ENCODE results near the gene CBX2.

The CBX2 gene

GRCh38 chr17:79803421-79803996, 25.6 kb downstream of the CBX2 start:
- Mint-ChIP-seq H3K27ac (ENCODE audit: low read depth) (no peak overlapping the region), H3K9me3 (no peaks in the 10 kb centered on the region), H3K36me3 (ENCODE audit: insufficient read depth) (peaks cover 31% of the 10 kb centered on the region), H3K4me3 (peak overlapping the region; percentile 46), H3K27me3 (peaks cover 81% of the 10 kb centered on the region), H3K4me1 (peaks cover 35% of the 10 kb centered on the region)
- DNase-seq (ENCODE audit: low spot score in 2 of 2), result no peak
- no peak for ATAC-seq (replicated peaks; ENCODE audit: extremely low read depth, poor library complexity, severe bottlenecking)

GRCh38 chr17:79803997-79804855, 26.3 kb downstream of the CBX2 start:
- ATAC-seq (replicated peaks; ENCODE audit: extremely low read depth, poor library complexity, severe bottlenecking), result peak; percentile 44
- peak overlapping the region; percentile 80 for H3K27ac Mint-ChIP-seq (ENCODE audit: low read depth)
- H3K9me3 Mint-ChIP-seq, result no peaks in the 10 kb centered on the region
- H3K27me3 Mint-ChIP-seq, result peaks cover 81% of the 10 kb centered on the region
- DNase-seq (ENCODE audit: low spot score in 2 of 2), result no peak
- peak overlapping the region; percentile 73 for H3K4me3 Mint-ChIP-seq
- H3K4me1 Mint-ChIP-seq, result peaks cover 32% of the 10 kb centered on the region
- peaks cover 31% of the 10 kb centered on the region for H3K36me3 Mint-ChIP-seq (ENCODE audit: insufficient read depth)

DNA sequence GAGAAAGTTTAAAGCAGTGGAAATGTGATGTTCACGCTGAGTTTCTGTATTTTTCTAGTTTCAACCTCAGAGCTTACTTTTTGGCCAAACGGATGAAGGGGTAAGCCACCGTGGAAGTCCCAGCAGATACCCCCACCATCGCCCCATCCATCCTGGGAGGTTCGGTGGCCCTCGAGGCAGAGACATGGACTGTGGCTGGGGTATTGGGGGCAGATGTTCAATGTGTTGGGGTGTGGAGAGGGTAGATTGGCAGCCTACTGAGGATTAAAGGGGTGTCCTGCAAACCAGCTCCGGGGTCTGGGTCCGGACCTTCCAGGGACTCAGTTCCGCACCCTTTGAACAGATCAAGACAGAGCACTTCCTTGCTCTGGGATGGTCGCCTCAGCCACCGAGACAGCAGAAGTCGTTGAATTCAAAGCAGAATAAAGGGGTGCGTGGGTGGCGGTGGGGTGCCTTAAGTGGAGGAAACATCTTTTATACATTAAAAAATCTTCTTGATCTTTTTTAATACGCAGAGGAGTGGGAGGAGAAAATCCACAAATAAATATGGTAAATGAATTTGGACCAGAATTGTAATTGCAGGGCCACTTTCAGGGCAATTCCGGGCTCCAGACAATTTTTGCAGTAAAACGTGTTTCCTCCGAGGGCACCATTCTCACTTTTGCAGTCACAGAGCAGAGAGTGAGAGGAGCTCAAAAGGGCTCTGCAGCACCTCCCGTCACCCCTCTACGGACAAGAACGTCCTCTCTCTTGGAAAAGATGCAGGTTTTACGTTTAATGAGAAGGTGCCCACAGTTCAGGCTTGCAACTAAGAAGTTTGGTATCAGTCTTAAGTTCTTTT, 27.1 kb downstream of the CBX2 start:
- ATAC-seq (replicated peaks; ENCODE audit: extremely low read depth, poor library complexity, severe bottlenecking), result no peak
- no peak for DNase-seq (ENCODE audit: low spot score in 2 of 2)
- H3K4me1 Mint-ChIP-seq, result peaks cover 24% of the 10 kb centered on the region
- peaks cover 81% of the 10 kb centered on the region for H3K27me3 Mint-ChIP-seq
- H3K36me3 Mint-ChIP-seq (ENCODE audit: insufficient read depth), result peaks cover 22% of the 10 kb centered on the region
- peak overlapping the region; percentile 80 for H3K27ac Mint-ChIP-seq (ENCODE audit: low read depth)
- no peaks in the 10 kb centered on the region for H3K9me3 Mint-ChIP-seq
- peak overlapping the region; percentile 73 for H3K4me3 Mint-ChIP-seq

- H3K27ac Mint-ChIP-seq (ENCODE audit: low read depth), result no peak overlapping the region
- H3K27me3 Mint-ChIP-seq, result peaks cover 82% of the 10 kb centered on the region
- H3K36me3 Mint-ChIP-seq (ENCODE audit: insufficient read depth), result peaks cover 18% of the 10 kb centered on the region
Measured at GRCh38 chr17:79806446-79806760, 28.5 kb downstream of the CBX2 start.

GRCh38 chr17:79806863-79807720, 29.1 kb downstream of the CBX2 start:
- no peak for DNase-seq (ENCODE audit: low spot score in 2 of 2)
- peaks cover 82% of the 10 kb centered on the region for H3K27me3 Mint-ChIP-seq
- no peak for ATAC-seq (replicated peaks; ENCODE audit: extremely low read depth, poor library complexity, severe bottlenecking)
- no peak overlapping the region for H3K4me3 Mint-ChIP-seq
- no peaks in the 10 kb centered on the region for H3K9me3 Mint-ChIP-seq
- H3K36me3 Mint-ChIP-seq (ENCODE audit: insufficient read depth), result peaks cover 22% of the 10 kb centered on the region
- no peak overlapping the region for H3K27ac Mint-ChIP-seq (ENCODE audit: low read depth)
- H3K4me1 Mint-ChIP-seq, result peaks cover 27% of the 10 kb centered on the region

More at GRCh38 chr17:79806446-79806760, 28.5 kb downstream of the CBX2 start:
- H3K9me3 Mint-ChIP-seq, result no peaks in the 10 kb centered on the region
- H3K4me3 Mint-ChIP-seq, result no peak overlapping the region
- DNase-seq (ENCODE audit: low spot score in 2 of 2), result no peak
- ATAC-seq (replicated peaks; ENCODE audit: extremely low read depth, poor library complexity, severe bottlenecking), result no peak
- peaks cover 23% of the 10 kb centered on the region for H3K4me1 Mint-ChIP-seq

DNA sequence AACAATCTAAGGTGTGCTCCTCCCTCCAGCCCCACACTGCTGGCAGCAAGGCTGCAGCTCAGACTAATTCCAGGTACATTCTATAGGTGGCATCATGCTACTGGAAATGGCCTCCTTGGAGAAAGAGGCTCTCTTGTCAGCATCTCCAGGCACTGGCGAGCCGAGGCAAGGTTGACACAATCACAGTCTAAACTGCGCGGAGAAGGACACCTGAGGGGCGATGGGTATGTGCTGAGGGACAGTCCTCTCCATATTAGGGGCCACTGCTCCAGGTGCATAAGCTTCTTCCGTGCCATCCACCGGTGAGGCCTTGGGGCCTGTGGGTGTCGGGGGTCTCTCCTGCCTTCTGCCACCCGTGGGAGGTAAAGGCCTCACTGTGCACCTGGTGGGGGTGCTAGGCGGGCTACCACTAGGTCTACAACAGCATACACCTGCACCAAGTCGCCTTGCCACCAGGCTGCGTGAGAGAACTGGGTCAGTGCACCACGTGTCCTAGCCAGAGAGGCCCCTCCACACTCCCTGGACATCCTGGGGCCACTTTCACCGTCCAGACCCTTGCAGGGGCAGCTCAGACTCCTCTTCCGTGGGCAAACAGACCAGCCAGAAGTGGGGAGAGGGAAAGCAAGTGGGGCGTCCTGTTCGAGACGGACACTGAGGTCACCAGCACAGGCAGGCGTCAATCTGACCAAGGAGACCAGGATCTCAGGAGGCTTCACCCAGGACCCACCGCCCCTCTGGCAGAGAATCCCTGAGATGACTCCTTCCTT, 31.0 kb downstream of the CBX2 start:
- ATAC-seq (replicated peaks; ENCODE audit: extremely low read depth, poor library complexity, severe bottlenecking), result no peak
- Mint-ChIP-seq H3K9me3 (no peaks in the 10 kb centered on the region), H3K27me3 (peaks cover 86% of the 10 kb centered on the region), H3K4me1 (peaks cover 31% of the 10 kb centered on the region), H3K4me3 (peak overlapping the region; percentile 13), H3K36me3 (ENCODE audit: insufficient read depth) (peaks cover 24% of the 10 kb centered on the region), H3K27ac (ENCODE audit: low read depth) (no peak overlapping the region)
- no peak for DNase-seq (ENCODE audit: low spot score in 2 of 2)

- Mint-ChIP-seq H3K36me3 (ENCODE audit: insufficient read depth) (peaks cover 19% of the 10 kb centered on the region), H3K27me3 (peaks cover 86% of the 10 kb centered on the region), H3K9me3 (no peaks in the 10 kb centered on the region), H3K27ac (ENCODE audit: low read depth) (no peak overlapping the region), H3K4me3 (no peak overlapping the region), H3K4me1 (peaks cover 33% of the 10 kb centered on the region)
- ATAC-seq (replicated peaks; ENCODE audit: extremely low read depth, poor library complexity, severe bottlenecking), result no peak
- no peak for DNase-seq (ENCODE audit: low spot score in 2 of 2)
Measured at GRCh38 chr17:79809530-79810129, 31.7 kb downstream of the CBX2 start.

DNA sequence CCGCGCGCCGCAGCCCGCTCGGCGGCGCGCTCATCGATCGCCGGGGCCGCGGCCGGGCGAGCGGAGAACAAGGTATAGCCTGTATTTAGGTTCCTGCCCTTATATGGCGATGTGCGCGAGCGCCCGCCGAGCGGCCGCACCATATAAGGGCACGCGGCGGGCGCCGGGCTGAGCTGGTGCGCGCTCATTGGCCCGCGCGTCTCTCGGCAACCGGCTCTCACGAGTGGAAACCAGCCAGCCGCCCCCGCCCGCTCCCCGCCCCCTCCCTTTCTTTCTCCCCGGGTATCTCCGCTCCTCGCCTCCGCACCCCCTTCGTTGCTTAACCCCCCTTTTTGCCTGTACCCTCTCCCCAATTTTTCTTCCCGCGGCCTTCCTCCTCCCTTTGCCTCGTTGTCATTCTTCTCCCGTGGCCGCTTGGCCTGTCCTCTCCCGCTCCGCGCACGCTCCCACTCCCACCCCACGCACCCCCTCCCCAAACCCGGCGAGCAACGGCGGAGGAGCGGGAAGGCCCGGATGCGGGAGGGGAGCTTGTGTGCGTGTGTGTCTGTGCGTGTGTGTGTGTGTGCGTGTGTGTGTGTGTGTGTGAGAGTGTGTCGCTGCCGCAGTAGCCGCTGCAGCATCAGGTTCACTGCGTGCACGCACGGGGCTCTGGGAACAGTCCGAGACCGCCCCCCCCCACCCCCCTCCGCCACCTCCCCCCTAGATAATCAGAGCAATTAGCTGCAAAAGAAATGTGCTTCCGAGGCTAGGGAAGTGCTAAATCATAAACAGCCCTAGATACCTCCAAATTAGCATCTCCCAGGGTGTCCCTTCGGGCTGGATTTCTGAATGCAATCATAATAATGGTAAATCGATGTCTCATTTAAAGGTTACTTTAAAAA, 32.4 kb downstream of the CBX2 start:
- no peak overlapping the region for H3K27ac Mint-ChIP-seq (ENCODE audit: low read depth)
- peaks cover 82% of the 10 kb centered on the region for H3K27me3 Mint-ChIP-seq
- H3K9me3 Mint-ChIP-seq, result no peaks in the 10 kb centered on the region
- peak; percentile 96 for ATAC-seq (replicated peaks; ENCODE audit: extremely low read depth, poor library complexity, severe bottlenecking)
- peak overlapping the region; percentile 61 for H3K4me3 Mint-ChIP-seq
- peak in 1 of 2 donors; percentile 52 for DNase-seq (ENCODE audit: low spot score in 2 of 2)
- peaks cover 26% of the 10 kb centered on the region for H3K4me1 Mint-ChIP-seq
- peaks cover 12% of the 10 kb centered on the region for H3K36me3 Mint-ChIP-seq (ENCODE audit: insufficient read depth)

- no peak for DNase-seq (ENCODE audit: low spot score in 2 of 2)
- Mint-ChIP-seq H3K36me3 (ENCODE audit: insufficient read depth) (peaks cover 12% of the 10 kb centered on the region), H3K27me3 (peaks cover 79% of the 10 kb centered on the region), H3K4me3 (peak overlapping the region; percentile 63), H3K9me3 (no peaks in the 10 kb centered on the region), H3K27ac (ENCODE audit: low read depth) (no peak overlapping the region), H3K4me1 (peaks cover 21% of the 10 kb centered on the region)
- no peak for ATAC-seq (replicated peaks; ENCODE audit: extremely low read depth, poor library complexity, severe bottlenecking)
Measured at GRCh38 chr17:79811011-79811867, 33.3 kb downstream of the CBX2 start.

DNA sequence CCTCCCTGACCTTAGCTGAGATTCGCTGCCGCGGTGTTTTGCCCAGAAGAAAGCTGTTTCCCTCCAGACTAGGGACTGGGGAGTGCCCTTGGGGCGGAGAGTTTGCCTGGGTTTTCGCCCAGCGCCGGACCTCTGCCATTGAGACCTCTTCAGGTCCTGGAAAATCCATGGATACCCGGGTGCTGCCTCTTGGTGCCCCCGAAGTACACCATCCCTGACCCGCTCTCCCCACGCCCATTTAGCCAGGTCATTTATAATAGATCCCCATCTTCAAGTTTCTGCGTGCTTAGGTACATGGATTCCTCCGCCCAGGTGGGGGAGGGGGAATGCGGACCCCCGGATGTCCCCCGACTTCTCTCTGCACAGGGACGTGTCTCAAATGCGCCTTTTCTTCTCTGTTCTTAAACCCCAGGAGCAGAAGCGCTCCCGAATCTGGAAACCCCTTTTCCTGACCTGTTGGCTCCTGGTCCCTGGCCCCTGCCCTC, 34.0 kb downstream of the CBX2 start:
- peaks cover 11% of the 10 kb centered on the region for H3K36me3 Mint-ChIP-seq (ENCODE audit: insufficient read depth)
- peak overlapping the region; percentile 63 for H3K4me3 Mint-ChIP-seq
- H3K9me3 Mint-ChIP-seq, result no peaks in the 10 kb centered on the region
- peaks cover 79% of the 10 kb centered on the region for H3K27me3 Mint-ChIP-seq
- H3K4me1 Mint-ChIP-seq, result peaks cover 21% of the 10 kb centered on the region
- ATAC-seq (replicated peaks; ENCODE audit: extremely low read depth, poor library complexity, severe bottlenecking), result no peak
- H3K27ac Mint-ChIP-seq (ENCODE audit: low read depth), result no peak overlapping the region
- no peak for DNase-seq (ENCODE audit: low spot score in 2 of 2)

Data from central memory CD8-positive, alpha-beta T cell (primary cell).